GM19328 (cell line): ENCODE results near the gene MYO1D.
A peak's percentile ranks its signal among the peaks of the same experiment; 100 is the strongest.

Experiments
- ATAC-seq: cut with Tn5 transposase; IDR thresholded peaks from one replicate; pipeline ENCODE4 v1.9.1; 2021; ENCODE audit warnings: mild to moderate bottlenecking, moderate library complexity; ENCODE audit not compliant: unreplicated experiment

Gene MYO1D

DNA sequence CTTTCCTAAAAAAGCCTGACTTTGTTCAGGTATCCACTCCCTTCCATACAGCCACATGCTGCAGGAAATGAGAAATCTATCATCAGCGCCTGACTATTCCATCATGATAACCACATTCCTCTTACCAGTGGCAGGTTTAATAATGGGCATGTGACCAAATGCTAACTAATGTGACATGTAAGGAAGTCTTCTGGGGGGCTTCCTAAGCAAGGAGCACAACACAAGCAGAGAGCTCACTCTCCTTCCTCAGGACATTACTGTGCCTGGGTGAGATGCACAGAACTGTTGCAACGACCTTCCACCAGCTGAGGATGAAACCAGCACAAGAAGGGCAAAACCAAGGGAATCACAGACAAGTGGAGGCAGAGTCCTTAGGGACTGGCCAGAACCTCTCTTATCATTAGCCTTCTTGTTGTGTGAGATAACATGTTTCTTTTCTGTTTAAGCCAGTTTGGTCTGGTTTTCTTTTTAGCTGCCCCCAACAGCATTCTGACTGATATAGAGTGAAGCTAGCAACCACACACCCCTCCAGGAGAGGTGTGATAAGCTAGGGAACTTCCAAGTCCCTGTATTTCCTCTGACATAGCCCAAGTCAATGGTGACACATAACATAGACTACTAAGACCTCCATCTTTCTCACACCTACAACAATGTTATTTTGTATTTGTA lies 16.9 kb downstream of the MYO1D start:
- no peak for ATAC-seq

DNA sequence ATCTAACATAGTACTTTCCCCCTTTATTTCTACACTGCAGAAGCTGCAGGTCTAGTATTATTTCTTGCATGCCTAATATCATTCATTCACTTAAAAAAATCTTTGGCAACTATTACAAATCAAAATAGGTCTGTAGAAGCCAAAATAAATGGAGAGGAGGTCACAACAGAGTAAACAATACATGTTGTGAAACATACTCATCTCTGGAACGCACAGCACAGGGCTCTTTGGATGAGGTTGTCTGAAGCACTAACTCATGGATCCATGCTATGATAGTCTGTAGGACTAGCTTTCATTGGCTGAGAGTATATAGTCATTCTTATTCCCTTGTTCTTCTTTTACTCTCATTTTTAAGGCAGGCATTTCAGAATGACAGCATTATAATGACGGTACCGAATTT lies 21.3 kb downstream of the MYO1D start:
- ATAC-seq: no peak

DNA sequence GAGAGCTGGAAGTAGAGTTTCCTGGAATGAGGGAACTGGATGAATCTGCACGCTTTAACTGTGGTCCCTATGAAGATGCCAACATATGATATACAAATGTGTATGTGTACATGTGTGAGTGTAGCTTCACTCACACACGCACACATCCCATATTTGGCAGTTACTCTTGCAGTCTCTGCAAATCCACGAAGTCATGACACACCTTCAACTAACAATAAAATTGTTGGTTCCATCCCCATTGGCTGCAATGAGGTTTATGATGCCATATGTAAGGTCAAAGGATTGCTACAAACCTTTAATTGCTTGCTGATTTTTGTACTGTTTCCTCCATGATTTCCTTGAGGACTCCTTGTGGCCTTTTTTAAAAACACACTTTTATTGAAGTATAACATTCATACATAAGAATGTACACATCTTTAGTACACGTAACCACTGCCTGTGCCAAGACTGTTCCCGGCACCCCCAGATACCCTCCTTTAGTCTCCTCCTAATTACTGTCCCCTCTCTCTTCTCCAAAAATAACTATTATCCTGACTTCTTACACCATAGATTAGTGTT lies 22.0 kb downstream of the MYO1D start:
- no peak for ATAC-seq

DNA sequence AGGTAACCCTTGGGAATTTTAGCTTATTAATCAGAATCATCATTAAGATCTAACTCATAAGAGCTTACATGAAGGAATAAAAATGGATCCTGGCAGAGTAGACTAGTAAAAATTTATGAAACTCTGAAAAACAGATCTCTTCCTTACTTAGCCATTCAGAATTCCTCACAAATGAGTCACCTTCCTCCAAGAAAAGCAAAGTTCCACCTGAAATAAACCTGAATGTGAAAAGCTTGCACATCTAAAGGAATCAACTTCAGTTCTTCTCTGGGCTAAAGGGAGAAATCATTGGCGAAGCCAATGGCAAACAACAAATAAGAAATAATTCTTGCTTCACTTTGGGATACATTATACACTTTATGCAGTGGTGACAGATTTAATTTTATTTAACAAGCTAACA lies 22.7 kb downstream of the MYO1D start:
- ATAC-seq: no peak

DNA sequence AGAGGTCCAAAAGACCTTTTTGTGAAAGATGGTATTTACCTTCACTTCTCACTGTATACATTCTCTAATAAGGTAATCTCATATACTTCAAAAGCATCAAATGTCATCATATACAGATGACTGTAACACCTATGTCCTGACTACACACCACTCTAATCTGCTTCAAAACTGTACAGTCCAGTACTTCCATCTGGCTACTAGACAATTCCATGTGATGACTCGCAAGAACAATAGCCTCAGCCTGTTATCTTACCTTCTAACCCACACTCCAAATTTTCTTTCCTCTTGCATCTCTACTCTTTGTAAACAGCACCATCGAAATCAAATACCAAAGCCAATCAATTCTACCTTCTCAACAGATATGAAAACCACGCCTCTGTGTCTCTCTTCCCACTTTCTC lies 24.1 kb downstream of the MYO1D start:
- ATAC-seq: no peak

DNA sequence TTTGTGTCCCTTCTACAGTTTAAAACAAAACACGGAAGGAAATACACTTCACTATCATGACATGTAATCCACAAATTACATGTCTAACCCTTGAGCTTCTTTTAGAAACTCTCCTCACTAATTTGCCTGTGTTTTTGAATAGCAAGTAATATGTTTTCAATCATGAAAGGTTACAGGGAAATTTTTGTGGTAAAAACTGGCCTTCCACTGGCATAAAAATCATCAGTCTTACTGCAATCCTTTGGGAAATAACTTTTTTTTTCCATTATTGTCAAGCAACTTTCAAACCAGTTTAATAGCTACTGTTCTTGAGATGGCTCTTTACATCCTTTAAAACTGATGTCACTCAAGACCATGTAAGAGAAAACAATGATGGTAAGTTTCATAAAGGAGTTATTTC lies 27.0 kb downstream of the MYO1D start:
- ATAC-seq: no peak

DNA sequence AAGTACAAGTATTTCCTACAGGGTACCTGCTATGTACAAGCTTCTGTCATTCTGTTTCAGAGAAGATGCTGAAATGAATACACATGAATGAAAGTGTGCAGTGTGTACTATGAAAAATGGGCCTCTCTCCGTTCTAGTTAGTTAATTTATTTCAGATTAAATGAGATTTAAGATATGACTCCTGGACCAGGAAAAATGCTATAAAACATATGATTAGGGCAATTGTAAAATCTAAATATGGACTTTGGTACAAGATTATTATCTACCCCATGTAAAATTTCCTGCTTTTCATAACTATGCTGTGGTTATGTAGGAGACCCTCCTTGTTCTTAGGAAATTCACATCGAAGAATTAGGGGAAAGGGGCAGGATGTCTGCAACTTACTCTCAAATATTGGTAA lies 28.9 kb downstream of the MYO1D start:
- no peak for ATAC-seq

DNA sequence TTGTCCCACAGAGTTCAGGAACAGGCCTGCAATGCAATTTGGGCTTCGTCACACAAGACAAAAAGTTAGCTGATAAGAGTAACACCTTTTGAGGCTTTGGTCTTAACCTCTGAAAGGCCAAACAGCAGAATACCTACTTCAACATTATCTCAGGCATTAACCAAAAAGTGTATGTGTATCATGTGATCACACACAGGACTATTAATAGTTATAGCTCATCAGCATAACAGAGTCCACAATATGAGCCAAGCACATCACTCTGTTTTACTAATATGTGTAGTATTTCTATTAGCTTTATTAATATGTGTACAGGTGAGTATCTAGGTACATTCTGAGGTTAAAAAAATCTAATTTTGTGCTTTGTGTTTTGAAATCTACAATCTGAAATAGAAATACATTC lies 30.8 kb downstream of the MYO1D start:
- ATAC-seq: no peak

DNA sequence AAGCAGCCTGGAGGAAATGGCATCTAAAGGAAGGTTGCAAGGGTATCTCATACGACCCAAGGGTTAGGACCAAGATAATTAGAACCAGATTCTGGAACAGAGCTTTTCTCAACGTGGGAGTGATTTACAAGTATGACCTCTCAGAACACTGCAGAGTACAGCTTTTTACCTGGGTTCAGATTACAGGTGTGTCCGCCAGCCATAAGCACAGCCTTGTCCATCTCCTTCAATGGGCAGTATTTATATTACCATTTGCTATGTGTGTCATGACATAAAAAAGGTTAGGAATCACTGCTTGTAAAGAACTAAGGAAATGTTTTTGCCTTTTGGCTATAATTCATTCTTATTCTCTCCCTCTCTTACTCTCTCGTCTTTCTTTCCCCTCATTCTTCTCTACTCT lies 36.7 kb downstream of the MYO1D start:
- no peak for ATAC-seq

DNA sequence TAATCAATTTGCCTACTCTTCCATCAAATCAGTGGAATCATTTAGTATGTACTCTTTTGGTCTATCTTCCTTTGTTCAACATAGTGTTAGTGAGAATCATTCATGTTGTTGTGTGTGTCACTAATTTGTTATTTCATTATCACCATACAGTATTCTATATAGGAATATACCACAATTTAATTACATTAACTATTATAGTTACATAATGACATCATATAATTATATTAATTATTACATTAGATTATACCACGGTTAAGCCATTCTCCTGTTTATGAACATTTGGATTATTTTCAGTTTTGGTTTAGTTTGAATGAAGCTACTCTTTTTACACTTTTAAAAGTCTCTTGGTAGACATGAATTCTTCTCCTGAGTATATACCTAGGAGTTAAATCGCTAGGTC lies 40.4 kb downstream of the MYO1D start:
- no peak for ATAC-seq

DNA sequence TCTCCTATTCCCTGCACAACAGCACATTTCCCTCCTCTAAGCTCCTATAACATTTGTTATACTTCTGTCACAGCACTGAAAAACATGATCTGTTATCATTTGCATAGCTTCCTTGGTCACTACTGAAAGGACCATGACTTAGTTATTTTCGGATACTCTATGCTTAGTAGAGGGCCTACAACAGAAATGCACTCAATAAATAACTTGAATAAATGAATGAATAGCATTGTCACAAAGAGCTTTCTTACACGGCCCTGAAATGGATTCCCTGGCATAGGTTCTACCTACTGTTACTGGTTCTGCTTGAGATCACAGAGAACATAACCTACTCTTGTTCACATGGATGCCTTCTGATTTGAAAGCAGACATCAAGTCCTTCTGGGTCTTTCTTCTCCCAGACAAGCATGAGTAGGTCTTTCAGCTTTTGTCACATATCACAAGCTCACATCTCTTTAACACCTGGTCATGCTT lies 41.6 kb downstream of the MYO1D start:
- ATAC-seq: peak; percentile 70

DNA sequence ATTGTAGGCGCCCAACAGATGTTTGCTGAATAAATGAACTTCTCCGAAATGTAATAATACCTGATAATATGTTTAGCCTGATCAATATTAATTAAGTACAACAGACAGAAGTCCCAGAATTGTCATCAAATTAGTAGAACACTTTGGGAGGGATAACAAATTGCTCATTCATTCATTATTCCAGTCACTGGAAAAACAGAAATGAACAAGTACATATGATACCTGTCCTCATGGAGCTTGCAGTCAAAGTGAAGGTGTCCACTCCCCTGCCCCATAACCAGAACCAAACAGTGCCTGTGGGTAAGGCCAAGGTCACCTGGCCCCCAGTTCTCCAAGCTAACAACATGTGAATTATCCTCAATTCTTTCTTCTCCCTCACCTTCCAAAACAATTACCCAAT lies 42.8 kb downstream of the MYO1D start:
- no peak for ATAC-seq

DNA sequence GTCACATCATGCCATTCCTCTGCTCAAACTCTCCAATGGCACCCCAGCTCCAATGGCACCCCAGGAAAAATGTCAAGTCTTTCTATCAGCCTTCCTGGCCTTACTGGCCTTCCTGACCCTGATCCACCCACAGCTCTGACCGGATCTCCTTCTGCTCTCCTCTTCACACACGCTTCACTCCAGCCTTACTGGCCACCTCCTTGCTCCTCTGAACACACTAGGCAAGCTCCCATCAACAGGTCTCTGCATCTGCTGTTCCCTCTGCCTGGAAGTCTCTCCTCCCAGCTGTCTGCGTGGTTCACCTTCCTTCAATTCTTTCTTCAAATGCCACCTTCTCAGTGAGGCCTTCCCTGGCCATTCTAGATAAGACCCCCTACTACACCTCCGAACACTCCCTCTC lies 43.4 kb downstream of the MYO1D start:
- no peak for ATAC-seq

DNA sequence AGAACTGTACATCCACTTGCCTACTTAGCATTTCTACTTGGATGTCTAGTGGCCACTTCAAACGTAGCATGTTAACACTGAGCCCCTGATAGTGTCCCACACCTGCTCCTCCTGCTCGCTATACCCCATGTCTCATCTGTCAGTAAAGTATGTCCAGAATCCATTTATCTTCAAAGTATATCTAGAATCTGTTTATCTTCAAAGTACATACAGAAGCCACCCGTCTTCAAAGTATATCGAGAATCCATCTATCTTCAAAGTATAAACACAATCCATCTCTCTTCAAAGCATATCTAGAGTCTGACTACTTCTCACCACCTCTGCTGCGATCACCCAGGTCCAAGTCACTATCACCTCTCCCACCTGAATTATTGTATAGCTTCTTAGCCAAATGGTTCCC lies 43.8 kb downstream of the MYO1D start:
- ATAC-seq: no peak

DNA sequence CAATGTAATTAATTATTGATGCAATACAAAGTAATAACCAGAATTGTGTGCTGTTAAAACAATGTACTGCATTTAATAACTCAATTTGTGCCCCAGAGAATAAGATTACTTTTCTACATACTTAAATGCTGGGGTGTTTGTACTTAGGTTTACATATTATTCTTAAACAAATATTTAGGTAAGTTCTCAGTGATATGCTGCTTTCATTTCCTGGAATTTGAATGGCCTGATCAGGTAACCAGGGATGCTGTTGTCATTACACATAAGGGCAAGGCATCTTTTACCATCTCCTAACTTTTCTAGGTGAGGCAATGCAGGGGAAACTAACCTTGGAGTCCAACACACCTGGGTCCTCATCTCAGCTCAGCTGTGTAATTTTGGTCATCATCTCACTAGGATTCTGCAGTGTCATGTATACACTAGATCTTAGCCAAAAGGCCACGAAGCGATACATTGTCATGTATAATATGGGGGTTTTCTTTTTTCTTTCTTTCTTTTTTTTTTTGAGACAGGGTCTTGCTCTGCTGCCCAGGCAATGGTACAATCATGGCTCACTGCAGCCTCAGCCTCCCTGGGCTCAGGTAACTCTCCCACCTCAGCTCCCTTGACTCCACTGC lies 45.2 kb downstream of the MYO1D start:
- no peak for ATAC-seq

DNA sequence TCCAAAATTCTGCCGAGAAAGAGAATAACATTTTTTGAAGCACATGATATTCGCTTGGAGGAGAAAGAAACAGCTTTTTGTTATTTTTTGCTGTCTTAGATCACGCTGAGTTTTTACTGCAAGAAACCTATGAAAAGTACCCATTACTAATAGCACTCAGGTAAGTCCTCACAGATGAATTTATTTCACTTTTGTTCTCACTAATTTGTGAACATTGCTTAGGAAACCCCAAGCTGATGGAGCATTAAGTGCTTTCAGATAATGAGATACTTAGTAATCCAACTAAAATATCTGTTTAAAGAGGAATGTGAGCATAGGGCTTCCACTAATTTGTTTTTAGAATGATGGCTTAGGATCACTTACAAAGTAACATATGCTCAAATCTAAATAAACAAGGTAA lies 45.7 kb downstream of the MYO1D start:
- ATAC-seq: no peak

DNA sequence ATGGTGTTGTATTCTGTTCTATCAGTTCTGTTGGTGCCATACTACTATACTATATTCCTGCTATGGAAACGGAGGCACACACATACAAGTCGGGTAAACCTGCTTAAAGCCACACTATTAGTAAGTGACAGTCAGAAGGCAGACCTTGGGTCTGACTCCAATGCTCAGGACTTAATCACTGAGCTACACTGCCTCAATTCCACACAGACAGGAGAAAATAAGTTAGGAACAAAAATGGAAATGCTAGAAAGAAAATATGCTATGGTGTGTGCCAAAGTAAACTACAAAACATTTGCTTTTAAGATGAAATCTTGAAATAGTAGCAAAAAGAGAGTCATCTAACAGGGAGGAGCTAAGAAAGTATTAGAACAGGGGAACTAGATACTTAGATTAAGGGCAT lies 48.1 kb downstream of the MYO1D start:
- no peak for ATAC-seq

DNA sequence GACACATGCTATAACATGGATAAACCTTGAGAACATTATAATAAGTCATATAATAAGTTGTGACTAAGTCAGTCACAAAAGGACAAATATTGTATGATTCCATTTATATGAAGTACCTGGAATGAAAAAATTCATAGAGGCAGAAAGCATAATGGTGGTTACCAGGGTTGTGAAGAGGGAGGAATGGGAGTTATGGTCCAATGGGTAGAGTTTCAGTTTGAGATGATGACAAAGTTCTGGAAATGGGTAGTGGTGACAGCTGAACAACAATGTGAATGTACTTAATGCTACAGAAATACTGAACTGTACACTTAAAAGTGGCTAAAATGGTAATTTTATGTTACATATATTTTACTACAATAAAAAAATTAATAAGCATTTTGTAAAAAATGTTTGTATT lies 49.7 kb downstream of the MYO1D start:
- no peak for ATAC-seq

DNA sequence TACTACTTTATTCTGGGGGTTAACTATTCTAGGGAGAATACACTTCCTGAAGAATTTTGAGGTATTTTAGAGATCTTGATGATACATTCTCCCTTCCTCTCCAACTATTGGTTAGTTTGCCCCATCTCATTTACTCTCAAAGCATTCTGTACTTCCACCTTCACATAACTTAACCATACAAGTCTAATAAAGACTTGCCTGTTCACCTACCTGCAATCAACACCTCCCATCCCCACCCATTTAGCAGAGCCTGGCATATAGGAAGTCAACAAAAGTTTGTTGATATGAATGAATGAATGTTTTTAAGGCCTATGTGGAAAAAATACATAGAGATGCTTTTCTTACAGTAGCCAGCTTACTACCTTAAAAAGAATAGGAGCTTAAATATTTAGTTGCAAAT lies 50.8 kb downstream of the MYO1D start:
- ATAC-seq: no peak

DNA sequence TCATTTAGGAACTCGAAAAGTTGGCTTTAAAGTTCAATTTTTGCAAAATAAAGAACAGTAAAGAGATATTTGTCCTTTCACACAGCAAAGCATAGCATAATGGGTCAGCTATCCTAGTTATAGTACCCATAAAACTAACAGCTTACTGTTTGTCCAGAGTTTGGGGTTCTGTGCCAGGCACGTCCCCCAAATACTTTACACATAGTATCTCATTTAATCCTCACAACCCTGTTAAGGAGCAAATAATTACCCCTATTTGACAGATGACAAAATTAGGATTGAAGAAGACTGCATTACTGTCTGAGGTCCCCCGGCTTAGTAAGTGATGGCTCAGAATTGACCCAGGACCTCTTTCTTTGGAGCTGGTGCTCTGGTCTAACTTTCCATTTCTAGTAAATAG lies 52.6 kb downstream of the MYO1D start:
- ATAC-seq: no peak

DNA sequence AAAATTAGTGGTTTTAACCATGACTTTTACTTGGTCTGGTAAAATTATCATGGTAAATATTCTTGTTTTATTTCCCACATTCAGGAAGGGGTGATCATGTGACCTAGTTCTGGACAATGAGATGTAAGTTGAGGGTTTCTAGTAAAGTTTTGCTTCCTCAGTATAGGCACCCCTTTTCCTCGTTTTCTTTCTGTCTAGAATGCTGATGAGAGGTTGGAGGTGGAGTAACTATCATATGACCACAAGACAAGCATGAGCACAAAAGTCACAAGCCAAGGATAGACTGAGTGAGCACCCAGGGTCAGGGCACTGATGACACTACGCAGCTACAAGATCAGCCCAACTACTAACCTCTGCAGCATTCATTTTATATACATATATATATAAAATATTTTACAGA lies 53.9 kb downstream of the MYO1D start:
- ATAC-seq: no peak
